ENCODE data around the gene FTCD.
"Not testable (repeated sequence)": the region's sequence is repeated elsewhere in the genome, so short reads cannot be mapped to it uniquely, and the experiment has no call there.

DNA sequence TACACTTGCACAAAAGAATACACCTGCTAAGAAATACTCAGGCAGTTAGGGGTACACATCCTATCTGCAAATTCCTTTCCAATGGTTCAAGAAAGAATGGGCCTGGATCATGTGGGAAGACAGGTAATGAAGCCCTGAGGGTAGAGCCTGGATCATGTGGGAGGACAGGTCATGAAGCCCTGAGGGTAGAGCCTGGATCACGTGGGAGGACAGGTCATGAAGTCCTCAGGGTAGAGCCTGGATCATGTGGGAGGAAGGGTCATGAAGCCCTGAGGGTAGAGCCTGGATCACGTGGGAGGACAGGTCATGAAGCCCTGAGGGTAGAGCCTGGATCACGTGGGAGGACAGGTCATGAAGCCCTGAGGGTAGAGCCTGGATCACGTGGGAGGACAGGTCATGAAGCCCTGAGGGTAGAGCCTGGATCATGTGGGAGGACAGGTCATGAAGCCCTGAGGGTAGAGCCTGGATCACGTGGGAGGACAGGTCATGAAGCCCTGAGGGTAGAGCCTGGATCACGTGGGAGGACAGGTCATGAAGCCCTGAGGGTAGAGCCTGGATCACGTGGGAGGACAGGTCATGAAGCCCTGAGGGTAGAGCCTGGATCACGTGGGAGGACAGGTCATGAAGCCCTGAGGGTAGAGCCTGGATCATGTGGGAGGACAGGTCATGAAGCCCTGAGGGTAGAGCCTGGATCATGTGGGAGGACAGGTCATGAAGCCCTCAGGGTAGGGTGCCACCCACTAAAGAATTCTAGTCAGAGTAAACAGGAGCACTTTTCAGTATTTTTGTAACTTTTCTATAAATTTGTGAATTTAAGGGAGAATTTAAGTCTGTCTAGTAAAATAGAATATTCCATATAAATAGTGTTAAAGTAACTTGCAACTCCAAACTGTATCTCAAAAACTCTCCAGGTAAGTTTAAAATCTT, 45.8 kb upstream of the FTCD start:
- TF ChIP-seq, protein P1, sequence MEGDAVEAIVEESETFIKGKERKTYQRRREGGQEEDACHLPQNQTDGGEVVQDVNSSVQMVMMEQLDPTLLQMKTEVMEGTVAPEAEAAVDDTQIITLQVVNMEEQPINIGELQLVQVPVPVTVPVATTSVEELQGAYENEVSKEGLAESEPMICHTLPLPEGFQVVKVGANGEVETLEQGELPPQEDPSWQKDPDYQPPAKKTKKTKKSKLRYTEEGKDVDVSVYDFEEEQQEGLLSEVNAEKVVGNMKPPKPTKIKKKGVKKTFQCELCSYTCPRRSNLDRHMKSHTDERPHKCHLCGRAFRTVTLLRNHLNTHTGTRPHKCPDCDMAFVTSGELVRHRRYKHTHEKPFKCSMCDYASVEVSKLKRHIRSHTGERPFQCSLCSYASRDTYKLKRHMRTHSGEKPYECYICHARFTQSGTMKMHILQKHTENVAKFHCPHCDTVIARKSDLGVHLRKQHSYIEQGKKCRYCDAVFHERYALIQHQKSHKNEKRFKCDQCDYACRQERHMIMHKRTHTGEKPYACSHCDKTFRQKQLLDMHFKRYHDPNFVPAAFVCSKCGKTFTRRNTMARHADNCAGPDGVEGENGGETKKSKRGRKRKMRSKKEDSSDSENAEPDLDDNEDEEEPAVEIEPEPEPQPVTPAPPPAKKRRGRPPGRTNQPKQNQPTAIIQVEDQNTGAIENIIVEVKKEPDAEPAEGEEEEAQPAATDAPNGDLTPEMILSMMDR (conservative IDR thresholded peaks at IDR 0.05 in 1 of 2, IDR thresholded peaks at IDR 0.05 in 1 of 2; ENCODE audit: extremely low read depth in 1 of 2, insufficient read depth in 1 of 2, low read depth in 1 of 2, low read length in 2 of 2): not testable (repeated sequence)
- not testable (repeated sequence) for TF ChIP-seq EZH2 (IDR thresholded peaks at IDR 0.05; ENCODE audit: borderline replicate concordance, low read length)

Data from mammary epithelial cell (primary cell).